Measurements from ENCODE around the gene MESP2.
A peak's percentile ranks its signal among the peaks of the same experiment; 100 is the strongest.
"Not testable (repeated sequence)": the region's sequence is repeated elsewhere in the genome, so short reads cannot be mapped to it uniquely, and the experiment has no call there.

Gene MESP2

DNA sequence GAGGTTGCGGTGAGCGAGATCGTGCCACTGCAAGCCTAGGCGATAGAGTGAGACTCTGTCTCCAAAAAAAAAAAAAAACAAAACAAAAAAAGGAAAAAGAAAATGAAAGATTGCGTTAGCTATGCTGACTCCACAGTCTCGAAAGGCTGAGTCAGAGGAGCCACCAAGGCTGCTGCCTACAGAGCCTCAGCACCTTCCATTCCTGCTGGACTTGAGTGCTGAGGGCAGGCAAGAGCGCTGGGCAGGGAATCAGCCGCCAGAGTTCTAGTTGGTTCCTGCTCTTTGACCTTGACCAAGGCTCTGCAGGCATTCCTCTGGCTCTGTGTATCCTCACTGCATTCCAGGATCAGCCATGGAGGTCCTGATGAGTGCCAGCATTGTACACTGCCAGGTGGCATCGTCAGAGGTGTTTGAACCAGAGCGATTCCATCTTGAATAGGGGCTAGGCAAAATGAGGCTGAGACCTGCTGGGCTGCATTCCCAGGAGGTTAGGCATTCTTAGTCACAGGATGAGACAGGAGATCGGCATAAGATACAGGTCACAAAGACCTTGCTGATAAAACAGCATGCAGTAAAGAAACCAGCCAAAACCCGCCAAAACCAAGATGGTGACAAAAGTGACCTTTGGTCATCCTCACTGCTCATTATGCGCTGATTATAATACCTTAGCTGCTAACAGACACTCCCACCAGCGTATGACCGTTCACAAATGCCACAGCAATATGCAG, 5.9 kb downstream of the MESP2 start:
- H3K27ac ChIP-seq, result no peak overlapping the region
- TF ChIP-seq CTCF (IDR thresholded peaks at IDR 0.05) (no peak), ZFX (IDR thresholded peaks at IDR 0.05; ENCODE audit: borderline replicate concordance) (no peak)

- not testable (repeated sequence) for H3K27ac ChIP-seq
These were observed 6.5 kb downstream of the MESP2 start for GRCh38 chr15:89782619-89782950.

DNA sequence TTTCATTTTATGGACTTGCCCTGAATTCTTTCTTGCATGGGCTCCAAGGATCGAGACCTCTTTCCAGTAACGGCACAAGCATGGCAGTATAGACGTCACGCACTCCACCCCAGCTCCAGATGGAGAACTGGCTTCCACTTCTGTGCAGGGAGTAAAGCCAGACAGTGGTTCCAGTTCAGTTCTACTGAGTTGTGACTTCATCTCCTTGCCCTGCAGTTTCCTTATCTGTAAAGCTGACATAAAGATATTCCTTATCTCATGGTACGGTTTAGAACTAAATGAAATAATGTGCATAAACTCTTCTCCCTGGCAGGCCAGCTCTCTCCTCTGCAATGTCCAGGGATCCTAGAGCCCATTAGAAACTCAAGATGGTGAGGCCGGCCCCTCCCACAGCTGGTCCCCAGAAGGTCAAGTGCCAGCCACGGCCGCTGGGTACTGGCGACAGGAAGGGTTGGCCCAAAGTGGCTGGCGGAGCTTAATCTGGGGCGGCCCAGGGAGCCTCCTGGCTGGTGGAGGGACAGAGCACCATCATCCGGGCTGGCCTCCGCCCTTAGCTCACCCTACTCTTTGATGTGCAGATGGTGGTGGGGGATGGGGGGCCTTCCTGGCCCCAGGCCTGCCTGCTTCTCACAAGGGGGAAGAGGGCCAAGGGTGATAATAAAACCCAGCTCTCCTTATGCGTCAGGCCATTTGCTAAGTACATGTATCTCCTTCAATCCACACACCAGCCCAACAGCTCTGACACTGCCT, 7.2 kb downstream of the MESP2 start:
- no peak overlapping the region for H3K27ac ChIP-seq
- TF ChIP-seq CTCF (IDR thresholded peaks at IDR 0.05) (no peak), ZFX (IDR thresholded peaks at IDR 0.05; ENCODE audit: borderline replicate concordance) (no peak)

DNA sequence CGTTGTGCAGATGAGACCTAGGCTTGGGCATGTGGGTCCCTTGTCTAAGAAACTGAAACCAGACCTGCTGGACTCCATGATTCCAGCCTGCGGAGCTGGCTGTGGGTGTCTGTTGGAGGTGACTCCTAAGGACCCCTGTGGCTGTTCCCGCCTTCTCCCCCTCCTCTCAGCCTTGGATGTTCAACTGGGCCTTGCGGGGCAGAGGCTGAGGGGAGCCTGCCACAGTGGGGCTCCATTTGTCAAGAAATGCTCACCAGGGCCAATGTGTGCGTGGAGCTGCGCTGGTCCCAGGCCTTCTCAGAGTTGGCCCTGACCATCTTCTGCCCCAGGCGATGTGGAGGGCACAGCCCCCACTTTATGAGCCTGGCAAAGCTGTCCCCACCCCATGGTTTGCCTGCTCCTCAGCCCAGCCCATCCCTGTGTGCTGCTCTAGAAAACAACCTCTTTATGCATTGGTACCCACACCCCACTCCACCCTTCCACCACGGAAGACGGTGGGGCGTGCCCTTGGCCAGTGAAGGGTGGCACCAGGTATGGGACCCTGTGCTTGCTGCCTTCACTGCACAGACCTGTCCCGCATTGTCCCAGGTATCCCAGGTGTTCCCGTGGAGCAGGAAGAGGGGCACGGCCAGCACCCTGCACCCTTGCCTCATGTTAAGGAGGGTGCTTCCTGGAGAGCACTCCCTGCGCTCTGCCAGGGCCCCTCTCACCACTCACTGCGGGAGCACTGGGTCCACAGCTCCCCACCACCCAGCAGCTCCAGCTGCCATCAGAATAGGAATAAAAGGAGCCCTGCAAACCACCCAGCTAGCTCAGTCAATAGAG, 7.9 kb downstream of the MESP2 start:
- H3K27ac ChIP-seq, result 0 out of 2 replicates have a peak overlapping the region, but pooled peaks have one; percentile 48
- no peak for TF ChIP-seq ZFX (IDR thresholded peaks at IDR 0.05; ENCODE audit: borderline replicate concordance)
- no peak for TF ChIP-seq CTCF (IDR thresholded peaks at IDR 0.05)

DNA sequence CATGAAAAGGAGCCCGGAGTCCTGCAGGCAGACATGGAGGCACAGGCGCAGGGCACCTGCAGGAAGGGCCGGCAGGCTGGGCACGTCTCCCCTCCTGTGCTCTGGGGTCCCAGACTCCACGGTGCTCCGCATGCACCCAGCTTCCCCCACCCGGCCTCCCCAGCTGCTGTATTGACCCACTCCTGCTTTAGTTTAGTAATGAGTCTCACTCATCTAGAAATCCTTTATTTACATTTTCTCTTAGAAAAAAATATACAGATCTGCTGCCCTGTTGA, 8.5 kb downstream of the MESP2 start:
- TF ChIP-seq CTCF (IDR thresholded peaks at IDR 0.05) (no peak), ZFX (IDR thresholded peaks at IDR 0.05; ENCODE audit: borderline replicate concordance) (no peak)
- H3K27ac ChIP-seq, result peak overlapping the region; percentile 48; the same call in 1 of the 2 replicates

- peak overlapping the region; percentile 48 for H3K27ac ChIP-seq
- TF ChIP-seq ZFX (IDR thresholded peaks at IDR 0.05; ENCODE audit: borderline replicate concordance) (no peak), CTCF (IDR thresholded peaks at IDR 0.05) (no peak)
These were observed 9.1 kb downstream of the MESP2 start for GRCh38 chr15:89785064-89785773.

DNA sequence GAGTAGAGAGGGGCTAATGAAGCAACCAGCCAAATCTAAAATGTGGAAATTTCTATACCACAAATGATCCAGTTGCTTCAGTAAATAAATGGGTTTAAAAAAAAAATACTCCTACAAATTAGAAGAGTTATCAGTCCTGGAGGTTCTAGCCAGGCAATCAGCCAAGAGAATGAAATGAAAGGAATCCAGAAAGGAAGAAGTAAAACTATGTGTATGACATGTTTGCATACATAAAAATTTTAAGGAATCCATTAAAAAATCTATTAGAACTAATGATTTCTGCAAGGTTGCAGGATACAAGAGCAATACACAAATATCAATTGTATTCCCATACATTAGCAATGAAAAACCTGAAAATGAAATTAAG, 9.6 kb downstream of the MESP2 start:
- no peak for TF ChIP-seq ZFX (IDR thresholded peaks at IDR 0.05; ENCODE audit: borderline replicate concordance)
- TF ChIP-seq CTCF (IDR thresholded peaks at IDR 0.05), result no peak
- peak overlapping the region; percentile 48 for H3K27ac ChIP-seq

Measured in 22Rv1 (cell line).